LNCAP (cell line): ENCODE data around the gene PDE5A.

Source experiments
- CTCF ChIP-seq: fragments of 450-650 bp; IDR thresholded peaks from 2 replicates; pipeline ENCODE4 v1.5.1; 2017; ENCODE audit warnings: mild to moderate bottlenecking

PDE5A gene

GRCh38 chr4:119643306-119644042 lies 14.9 kb upstream of the PDE5A start:
- no peak for TF ChIP-seq CTCF

- no peak for TF ChIP-seq CTCF
Measured at GRCh38 chr4:119641765-119642164, 13.2 kb upstream of the PDE5A start.

- TF ChIP-seq CTCF: no peak
Measured at GRCh38 chr4:119638359-119638758, 9.8 kb upstream of the PDE5A start.

- TF ChIP-seq CTCF: no peak
Measured at GRCh38 chr4:119632216-119632615, 3.6 kb upstream of the PDE5A start.

GRCh38 chr4:119629142-119629471 lies 503 bp upstream of the PDE5A start:
- no peak for TF ChIP-seq CTCF

- TF ChIP-seq CTCF: peak; percentile 74
Measured at GRCh38 chr4:119627267-119628255, 1.0 kb downstream of the PDE5A start.

GRCh38 chr4:119626943-119627266 lies 1.7 kb downstream of the PDE5A start:
- TF ChIP-seq CTCF: no peak
